Type B pancreatic cell (in vitro differentiated cells): ENCODE measurements around the gene C16orf86. TPM values are rescaled to one million over a fixed set of nuclear protein-coding genes. Genes with fewer than 3 reads are reported as not detected.

Experiments
- DNase-seq: peaks from one replicate; pipeline ENCODE4 v3.0.0; 2021; ENCODE audit warnings: mixed read lengths; ENCODE audit not compliant: unreplicated experiment; ENCODE audit errors: extremely low spot score
- H3K27ac Mint-ChIP-seq: 2 replicates; pipeline ENCODE4 v1.8.0; 2021; ENCODE audit warnings: mild to moderate bottlenecking, mixed read lengths
- H3K27me3 Mint-ChIP-seq: 2 replicates; pipeline ENCODE4 v1.8.0; 2021; ENCODE audit warnings: mixed read lengths
- H3K36me3 Mint-ChIP-seq: 2 replicates; pipeline ENCODE4 v1.8.0; 2021; ENCODE audit warnings: mixed read lengths
- H3K4me1 Mint-ChIP-seq: one replicate; pipeline ENCODE4 v1.8.0; 2021; ENCODE audit warnings: mixed read lengths; ENCODE audit not compliant: unreplicated experiment
- H3K4me3 Mint-ChIP-seq: 2 replicates; pipeline ENCODE4 v1.8.0; 2021; ENCODE audit warnings: mild to moderate bottlenecking, mixed read lengths
- H3K9me3 Mint-ChIP-seq: 2 replicates; pipeline ENCODE4 v1.8.0; 2021; ENCODE audit warnings: mixed read lengths
- long read RNA-seq: library from polyadenylated mRNA; unstranded; transcript quantifications from one replicate; pipeline ENCODE4 v2.0.0, GENCODE V29; 2020
- total RNA-seq: library from RNA; stranded (reverse); gene quantifications from 2 replicates; pipeline ENCODE4 v1.2.1, GENCODE V29; 2021; ENCODE audit warnings: low replicate concordance
- TF ChIP-seq, protein P1 (sequence below): fragments of 200-600 bp; sonication (generic); conservative IDR thresholded peaks from 2 replicates; pipeline ENCODE4 v1.5.0; 2021; ENCODE audit warnings: antibody characterized with exemption, mild to moderate bottlenecking

The C16orf86 gene, protein sequence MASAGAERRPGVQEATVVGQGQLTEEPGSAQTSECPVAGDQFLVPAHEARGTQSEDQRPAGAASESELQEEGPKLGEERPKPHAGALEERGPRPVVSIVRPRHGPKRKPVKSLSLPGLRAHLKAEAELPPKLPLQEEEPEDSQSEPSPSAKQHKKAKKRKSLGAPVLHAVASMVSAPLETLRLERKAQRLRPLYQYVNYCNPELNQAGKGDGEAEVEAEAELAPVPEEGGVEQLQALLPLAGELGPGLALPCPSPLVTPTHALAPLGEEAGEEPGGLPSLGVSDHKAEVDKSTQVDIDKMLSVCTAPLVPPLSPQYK
- total RNA-seq: 1.5 and 2.8 TPM in 2 replicates
- long read RNA-seq: 0 reads

DNA sequence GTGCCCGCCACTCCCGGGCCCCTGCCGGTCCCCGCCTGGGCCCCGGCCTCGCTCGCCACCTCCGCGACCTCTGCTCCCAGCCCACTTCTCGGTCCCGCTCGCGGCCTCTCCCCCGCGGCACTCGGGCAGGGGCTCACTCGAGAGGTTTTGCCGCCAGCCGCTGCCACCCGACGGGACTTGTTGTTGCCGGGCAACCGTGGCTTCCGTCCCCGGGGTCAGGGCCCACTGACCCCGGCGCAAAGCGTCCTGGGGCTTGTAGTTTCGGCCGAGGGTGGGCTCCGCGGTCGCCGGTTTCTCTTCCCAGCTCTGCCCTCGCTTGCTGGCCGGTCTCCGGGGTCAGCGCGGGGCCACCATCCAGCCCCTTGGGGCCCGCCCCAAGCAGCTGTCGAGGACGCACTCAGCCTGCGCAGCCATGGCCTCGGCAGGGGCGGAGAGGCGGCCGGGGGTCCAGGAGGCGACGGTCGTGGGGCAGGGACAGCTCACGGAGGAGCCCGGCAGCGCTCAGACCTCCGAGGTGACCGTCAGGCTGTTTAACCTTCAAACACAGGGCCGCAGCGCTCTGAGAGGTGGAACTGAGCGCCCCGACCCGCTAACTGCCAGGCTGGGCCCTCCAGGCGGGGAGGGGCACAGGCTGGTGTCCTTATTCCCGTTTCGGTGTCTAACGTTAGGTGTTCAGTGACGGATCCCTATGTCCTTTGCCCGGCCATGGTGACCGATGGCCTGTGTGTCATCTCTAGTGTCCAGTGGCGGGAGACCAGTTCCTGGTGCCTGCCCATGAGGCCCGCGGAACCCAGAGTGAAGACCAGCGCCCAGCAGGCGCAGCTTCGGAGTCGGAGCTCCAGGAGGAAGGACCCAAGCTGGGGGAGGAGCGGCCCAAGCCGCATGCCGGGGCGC, at the start of gene C16orf86, which contains the start of gene ENKD1:
TSS of gene C16orf86 (plus strand) at position 256 of the 894 bp plus-strand sequence. CDS start at position 413, 157 bp downstream.
TSS of gene ENKD1 (minus strand) at position 192 of the 894 bp plus-strand sequence. CDS start 308 bp downstream, outside the sequence.
- Mint-ChIP-seq H3K36me3 (no peaks in the 10 kb centered on the region), H3K27me3 (no peaks in the 10 kb centered on the region), H3K4me1 (peaks cover 8% of the 10 kb centered on the region), H3K9me3 (no peaks in the 10 kb centered on the region), H3K4me3 (peak within 1 kb of the TSS; percentile 86), H3K27ac (peak within 1 kb of the TSS; percentile 59)
- DNase-seq: no peak
- TF ChIP-seq, protein P1, sequence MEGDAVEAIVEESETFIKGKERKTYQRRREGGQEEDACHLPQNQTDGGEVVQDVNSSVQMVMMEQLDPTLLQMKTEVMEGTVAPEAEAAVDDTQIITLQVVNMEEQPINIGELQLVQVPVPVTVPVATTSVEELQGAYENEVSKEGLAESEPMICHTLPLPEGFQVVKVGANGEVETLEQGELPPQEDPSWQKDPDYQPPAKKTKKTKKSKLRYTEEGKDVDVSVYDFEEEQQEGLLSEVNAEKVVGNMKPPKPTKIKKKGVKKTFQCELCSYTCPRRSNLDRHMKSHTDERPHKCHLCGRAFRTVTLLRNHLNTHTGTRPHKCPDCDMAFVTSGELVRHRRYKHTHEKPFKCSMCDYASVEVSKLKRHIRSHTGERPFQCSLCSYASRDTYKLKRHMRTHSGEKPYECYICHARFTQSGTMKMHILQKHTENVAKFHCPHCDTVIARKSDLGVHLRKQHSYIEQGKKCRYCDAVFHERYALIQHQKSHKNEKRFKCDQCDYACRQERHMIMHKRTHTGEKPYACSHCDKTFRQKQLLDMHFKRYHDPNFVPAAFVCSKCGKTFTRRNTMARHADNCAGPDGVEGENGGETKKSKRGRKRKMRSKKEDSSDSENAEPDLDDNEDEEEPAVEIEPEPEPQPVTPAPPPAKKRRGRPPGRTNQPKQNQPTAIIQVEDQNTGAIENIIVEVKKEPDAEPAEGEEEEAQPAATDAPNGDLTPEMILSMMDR: no peak

DNA sequence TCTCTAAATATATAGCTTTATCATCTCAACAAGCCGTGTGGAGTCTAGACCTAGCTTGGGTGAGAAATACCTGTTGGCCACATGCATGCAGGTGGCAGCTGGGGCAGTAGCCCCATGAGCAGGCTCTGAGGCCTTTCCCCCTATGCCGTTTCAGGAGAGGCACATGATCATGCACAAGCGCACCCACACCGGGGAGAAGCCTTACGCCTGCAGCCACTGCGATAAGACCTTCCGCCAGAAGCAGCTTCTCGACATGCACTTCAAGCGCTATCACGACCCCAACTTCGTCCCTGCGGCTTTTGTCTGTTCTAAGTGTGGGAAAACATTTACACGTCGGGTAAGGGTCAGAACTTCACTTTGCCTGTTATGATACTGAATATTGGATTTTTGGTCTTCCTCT, 38.4 kb upstream of the C16orf86 start:
- no peaks in the 10 kb centered on the region for H3K9me3 Mint-ChIP-seq
- no peaks in the 10 kb centered on the region for H3K27me3 Mint-ChIP-seq
- TF ChIP-seq, protein P1: no peak
- H3K4me1 Mint-ChIP-seq: peaks cover 7% of the 10 kb centered on the region
- no peak for DNase-seq
- H3K4me3 Mint-ChIP-seq: no peak overlapping the region
- no peak overlapping the region for H3K27ac Mint-ChIP-seq
- peaks cover 23% of the 10 kb centered on the region for H3K36me3 Mint-ChIP-seq

DNA sequence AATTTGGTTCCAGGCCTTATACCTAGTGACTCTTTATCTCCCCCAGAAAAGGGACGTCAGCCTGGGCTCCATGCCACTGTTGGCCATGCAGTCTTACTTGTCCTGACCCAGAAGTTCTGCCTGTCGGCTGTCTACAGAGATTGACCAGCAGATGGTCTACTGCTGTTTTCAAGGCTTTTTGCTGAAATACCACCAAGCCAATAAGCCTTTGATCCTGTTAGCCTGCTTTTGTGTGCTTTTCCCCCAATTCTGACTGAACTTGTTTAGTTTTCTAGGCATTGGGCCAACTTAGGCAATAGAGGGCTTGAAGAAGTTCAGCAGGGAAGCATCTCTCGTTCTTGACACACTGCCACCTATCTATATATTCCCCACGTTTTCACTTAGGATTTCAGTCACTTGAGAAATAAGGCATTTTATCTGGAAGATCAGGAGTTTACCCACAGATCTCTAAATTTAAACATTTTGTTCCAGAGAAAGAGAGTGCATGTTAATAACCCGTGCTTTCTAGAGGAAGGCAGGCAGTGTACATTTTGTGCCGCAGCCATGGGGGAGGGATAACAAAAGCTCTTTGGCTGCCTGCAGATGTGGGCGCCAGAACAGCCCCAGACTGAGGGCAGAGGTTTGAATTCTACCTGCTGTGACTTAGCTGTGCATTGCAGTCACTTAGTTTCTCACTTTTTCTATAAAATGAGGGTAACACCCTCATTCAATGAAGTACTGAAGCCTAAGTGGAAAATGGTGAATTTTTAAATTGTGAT, 34.0 kb upstream of the C16orf86 start:
- TF ChIP-seq, protein P1: no peak
- H3K9me3 Mint-ChIP-seq: no peaks in the 10 kb centered on the region
- DNase-seq: no peak
- no peak overlapping the region for H3K4me3 Mint-ChIP-seq
- peaks cover 25% of the 10 kb centered on the region for H3K36me3 Mint-ChIP-seq
- no peak overlapping the region for H3K27ac Mint-ChIP-seq
- H3K4me1 Mint-ChIP-seq: peaks cover 7% of the 10 kb centered on the region
- H3K27me3 Mint-ChIP-seq: no peaks in the 10 kb centered on the region

DNA sequence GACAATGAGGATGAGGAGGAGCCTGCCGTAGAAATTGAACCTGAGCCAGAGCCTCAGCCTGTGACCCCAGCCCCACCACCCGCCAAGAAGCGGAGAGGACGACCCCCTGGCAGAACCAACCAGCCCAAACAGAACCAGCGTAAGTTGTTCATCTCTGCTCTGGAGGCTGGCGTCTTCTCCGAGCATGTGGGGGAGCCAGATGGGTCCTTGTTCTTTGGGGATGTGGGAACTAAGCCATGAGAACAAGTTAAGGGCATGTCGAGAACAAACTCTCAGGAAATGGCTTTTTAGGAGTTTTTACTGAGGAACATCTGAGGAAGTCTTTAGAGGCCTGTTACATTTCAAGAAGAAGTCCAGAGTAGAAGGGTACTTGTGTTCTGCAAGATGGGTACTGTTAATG, 29.9 kb upstream of the C16orf86 start:
- Mint-ChIP-seq H3K27me3 (no peaks in the 10 kb centered on the region), H3K4me1 (peaks cover 7% of the 10 kb centered on the region), H3K9me3 (no peaks in the 10 kb centered on the region), H3K36me3 (peaks cover 27% of the 10 kb centered on the region), H3K27ac (no peak overlapping the region), H3K4me3 (no peak overlapping the region)
- no peak for DNase-seq
- TF ChIP-seq, protein P1: no peak

DNA sequence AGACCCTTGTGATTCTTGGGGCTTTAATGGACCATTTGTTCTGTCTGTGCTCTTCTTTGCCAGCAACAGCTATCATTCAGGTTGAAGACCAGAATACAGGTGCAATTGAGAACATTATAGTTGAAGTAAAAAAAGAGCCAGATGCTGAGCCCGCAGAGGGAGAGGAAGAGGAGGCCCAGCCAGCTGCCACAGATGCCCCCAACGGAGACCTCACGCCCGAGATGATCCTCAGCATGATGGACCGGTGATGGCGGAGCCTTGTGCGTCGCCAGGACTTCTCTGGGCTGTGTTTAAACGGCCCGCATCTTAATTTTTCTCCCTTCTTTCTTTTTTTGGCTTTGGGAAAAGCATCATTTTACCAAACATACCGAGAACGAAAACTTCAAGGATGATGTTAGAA, 29.0 kb upstream of the C16orf86 start:
- H3K4me3 Mint-ChIP-seq: no peak overlapping the region
- no peak overlapping the region for H3K27ac Mint-ChIP-seq
- DNase-seq: no peak
- H3K4me1 Mint-ChIP-seq: peaks cover under 1% of the 10 kb centered on the region
- TF ChIP-seq, protein P1: no peak
- H3K36me3 Mint-ChIP-seq: peaks cover 20% of the 10 kb centered on the region
- H3K27me3 Mint-ChIP-seq: no peaks in the 10 kb centered on the region
- no peaks in the 10 kb centered on the region for H3K9me3 Mint-ChIP-seq
